Measurements from ENCODE around the gene MALRD1.

The MALRD1 gene

GRCh38 chr10:19626156-19626555, 577.6 kb downstream of the MALRD1 start:
- WGBS (ENCODE audit: insufficient coverage, insufficient read length) = no CpG with 5 or more reads among the region's 3 CpGs
- Histone ChIP-seq H3K9me3 (ENCODE audit: control insufficient read depth, insufficient read depth, low read length) (no peaks in the 10 kb centered on the region), H3K4me1 (ENCODE audit: control insufficient read depth, insufficient read depth, low read length) (0 out of 2 replicates have a peak, but pooled peaks cover 1% of the 10 kb centered on the region), H3K27me3 (ENCODE audit: control insufficient read depth, insufficient read depth, low read length) (no peaks in the 10 kb centered on the region), H3K36me3 (ENCODE audit: control insufficient read depth, insufficient read depth, low read length) (no peaks in the 10 kb centered on the region), H3K27ac (ENCODE audit: low read length) (no peak overlapping the region), H3K4me3 (ENCODE audit: low read length) (no peak overlapping the region)
- no peak for DNase-seq (ENCODE audit: low read depth, low spot score)

DNA sequence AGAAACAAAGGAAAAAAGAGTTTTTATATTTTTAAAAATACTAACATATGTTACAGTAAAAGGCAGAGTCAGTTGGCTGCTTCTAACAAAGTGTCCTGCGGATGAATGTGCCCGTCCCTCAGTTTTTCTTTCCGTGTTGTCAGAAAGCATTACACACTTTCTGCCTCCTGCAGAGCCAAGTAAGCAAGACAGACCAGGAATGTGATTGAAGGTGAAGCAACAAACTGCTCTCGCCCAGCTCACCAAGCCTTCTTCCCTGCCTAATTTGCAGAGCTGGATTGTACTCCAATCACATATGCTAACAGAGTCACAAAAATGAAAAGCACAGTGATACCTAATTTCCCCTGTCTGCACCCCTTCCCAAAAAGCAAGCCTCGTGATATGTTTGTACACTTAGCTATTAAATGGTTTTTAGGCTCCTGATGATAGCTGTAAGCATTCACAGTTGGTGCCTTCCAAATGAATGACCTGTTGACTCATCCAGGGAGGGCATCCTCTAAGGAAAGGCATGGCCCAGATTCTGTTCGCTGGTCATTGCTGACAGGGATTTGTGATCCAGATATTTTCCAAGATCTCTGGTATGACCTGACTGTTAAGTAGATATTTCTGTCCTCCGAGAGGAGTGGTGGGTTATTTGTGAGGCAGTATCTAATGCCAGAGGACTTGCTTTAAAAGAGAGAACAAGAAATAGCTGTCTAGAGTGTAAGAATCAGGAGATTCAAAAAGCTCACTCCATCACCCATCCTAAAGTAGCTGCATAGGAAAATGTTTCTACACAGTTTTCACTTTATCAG, 580.4 kb downstream of the MALRD1 start:
- no peak for DNase-seq (ENCODE audit: low read depth, low spot score)
- Histone ChIP-seq H3K4me1 (ENCODE audit: control insufficient read depth, insufficient read depth, low read length) (0 out of 2 replicates have a peak, but pooled peaks cover 1% of the 10 kb centered on the region), H3K27ac (ENCODE audit: low read length) (no peak overlapping the region), H3K9me3 (ENCODE audit: control insufficient read depth, insufficient read depth, low read length) (no peaks in the 10 kb centered on the region), H3K27me3 (ENCODE audit: control insufficient read depth, insufficient read depth, low read length) (no peaks in the 10 kb centered on the region), H3K36me3 (ENCODE audit: control insufficient read depth, insufficient read depth, low read length) (no peaks in the 10 kb centered on the region), H3K4me3 (ENCODE audit: low read length) (no peak overlapping the region)
- no CpG with 5 or more reads among the region's 7 CpGs for WGBS (ENCODE audit: insufficient coverage, insufficient read length)

DNA sequence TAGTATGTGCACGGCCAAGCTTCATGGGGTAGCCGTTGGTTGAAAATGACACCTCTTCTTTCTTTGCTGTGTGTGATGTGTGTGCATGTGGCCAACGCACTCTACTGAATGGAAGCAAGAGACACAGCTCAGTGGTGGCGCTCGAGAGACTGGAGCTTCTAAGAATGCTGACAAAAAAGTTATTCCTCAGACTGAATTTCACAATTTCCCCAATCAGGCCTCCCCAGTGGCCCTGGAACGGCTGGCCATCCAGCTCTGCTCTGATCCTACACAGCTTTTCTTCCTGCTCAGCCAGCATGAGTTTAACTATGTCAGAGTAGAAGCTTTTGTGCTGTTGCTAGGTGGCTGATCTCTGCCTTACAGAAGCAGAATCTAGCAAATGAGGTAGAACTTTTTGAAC, 581.0 kb downstream of the MALRD1 start:
- no peak for DNase-seq (ENCODE audit: low read depth, low spot score)
- Histone ChIP-seq H3K4me3 (ENCODE audit: low read length) (no peak overlapping the region), H3K4me1 (ENCODE audit: control insufficient read depth, insufficient read depth, low read length) (0 out of 2 replicates have a peak, but pooled peaks cover 1% of the 10 kb centered on the region), H3K27me3 (ENCODE audit: control insufficient read depth, insufficient read depth, low read length) (no peaks in the 10 kb centered on the region), H3K36me3 (ENCODE audit: control insufficient read depth, insufficient read depth, low read length) (no peaks in the 10 kb centered on the region), H3K27ac (ENCODE audit: low read length) (no peak overlapping the region), H3K9me3 (ENCODE audit: control insufficient read depth, insufficient read depth, low read length) (no peaks in the 10 kb centered on the region)
- WGBS (ENCODE audit: insufficient coverage, insufficient read length) = no CpG with 5 or more reads among the region's 6 CpGs

DNA sequence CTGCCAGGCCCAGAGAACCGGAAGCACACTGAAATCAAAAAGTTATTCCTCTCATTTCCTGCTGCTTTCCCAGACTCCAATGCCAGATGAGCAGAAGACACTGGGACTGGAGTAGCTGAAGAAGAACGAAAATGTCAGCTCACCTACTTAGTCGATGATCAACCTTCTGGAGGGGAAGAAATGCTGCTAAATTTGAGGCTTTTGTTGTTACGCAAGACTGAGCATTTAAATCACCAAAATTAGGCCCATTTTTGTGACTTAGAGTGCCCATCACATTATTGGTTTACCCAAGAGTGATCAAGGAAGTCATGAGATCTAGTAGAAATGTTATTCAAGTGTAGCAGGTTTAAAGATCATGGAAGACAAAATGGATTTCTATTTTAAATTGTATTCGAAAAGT, 585.6 kb downstream of the MALRD1 start:
- Histone ChIP-seq H3K9me3 (ENCODE audit: control insufficient read depth, insufficient read depth, low read length) (no peaks in the 10 kb centered on the region), H3K4me3 (ENCODE audit: low read length) (no peak overlapping the region), H3K36me3 (ENCODE audit: control insufficient read depth, insufficient read depth, low read length) (no peaks in the 10 kb centered on the region), H3K27me3 (ENCODE audit: control insufficient read depth, insufficient read depth, low read length) (no peaks in the 10 kb centered on the region), H3K4me1 (ENCODE audit: control insufficient read depth, insufficient read depth, low read length) (no peaks in the 10 kb centered on the region), H3K27ac (ENCODE audit: low read length) (no peak overlapping the region)
- DNase-seq (ENCODE audit: low read depth, low spot score) = no peak
- WGBS (ENCODE audit: insufficient coverage, insufficient read length) = no CpG with 5 or more reads among the region's 5 CpGs

GRCh38 chr10:19638182-19638895, 589.7 kb downstream of the MALRD1 start:
- H3K9me3 ChIP-seq (ENCODE audit: control insufficient read depth, insufficient read depth, low read length) = no peaks in the 10 kb centered on the region
- H3K36me3 ChIP-seq (ENCODE audit: control insufficient read depth, insufficient read depth, low read length) = no peaks in the 10 kb centered on the region
- no peak overlapping the region for H3K27ac ChIP-seq (ENCODE audit: low read length)
- no CpG with 5 or more reads among the region's 1 CpG for WGBS (ENCODE audit: insufficient coverage, insufficient read length)
- H3K4me3 ChIP-seq (ENCODE audit: low read length) = no peak overlapping the region
- H3K4me1 ChIP-seq (ENCODE audit: control insufficient read depth, insufficient read depth, low read length) = no peaks in the 10 kb centered on the region
- H3K27me3 ChIP-seq (ENCODE audit: control insufficient read depth, insufficient read depth, low read length) = no peaks in the 10 kb centered on the region
- DNase-seq (ENCODE audit: low read depth, low spot score) = no peak

DNA sequence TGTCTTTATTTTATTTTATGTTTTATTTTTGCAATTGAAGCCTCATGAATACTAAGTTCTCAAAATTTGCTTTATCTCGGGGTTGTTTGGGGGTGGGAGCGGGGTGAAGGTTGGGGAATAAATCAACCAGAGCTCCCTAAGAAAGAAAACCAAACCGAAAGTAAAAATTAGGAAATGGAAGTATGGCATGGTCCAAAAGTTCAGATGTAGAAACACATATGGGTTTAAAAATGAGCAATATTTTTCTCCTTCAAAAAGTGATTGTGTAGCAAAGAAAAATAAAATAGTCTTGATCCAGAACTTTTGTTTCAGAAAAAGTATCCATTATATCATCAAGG, 590.3 kb downstream of the MALRD1 start:
- Histone ChIP-seq H3K9me3 (ENCODE audit: control insufficient read depth, insufficient read depth, low read length) (no peaks in the 10 kb centered on the region), H3K4me3 (ENCODE audit: low read length) (no peak overlapping the region), H3K36me3 (ENCODE audit: control insufficient read depth, insufficient read depth, low read length) (no peaks in the 10 kb centered on the region), H3K27ac (ENCODE audit: low read length) (no peak overlapping the region), H3K27me3 (ENCODE audit: control insufficient read depth, insufficient read depth, low read length) (no peaks in the 10 kb centered on the region), H3K4me1 (ENCODE audit: control insufficient read depth, insufficient read depth, low read length) (no peaks in the 10 kb centered on the region)
- no CpG with 5 or more reads among the region's 3 CpGs for WGBS (ENCODE audit: insufficient coverage, insufficient read length)
- DNase-seq (ENCODE audit: low read depth, low spot score) = no peak

DNA sequence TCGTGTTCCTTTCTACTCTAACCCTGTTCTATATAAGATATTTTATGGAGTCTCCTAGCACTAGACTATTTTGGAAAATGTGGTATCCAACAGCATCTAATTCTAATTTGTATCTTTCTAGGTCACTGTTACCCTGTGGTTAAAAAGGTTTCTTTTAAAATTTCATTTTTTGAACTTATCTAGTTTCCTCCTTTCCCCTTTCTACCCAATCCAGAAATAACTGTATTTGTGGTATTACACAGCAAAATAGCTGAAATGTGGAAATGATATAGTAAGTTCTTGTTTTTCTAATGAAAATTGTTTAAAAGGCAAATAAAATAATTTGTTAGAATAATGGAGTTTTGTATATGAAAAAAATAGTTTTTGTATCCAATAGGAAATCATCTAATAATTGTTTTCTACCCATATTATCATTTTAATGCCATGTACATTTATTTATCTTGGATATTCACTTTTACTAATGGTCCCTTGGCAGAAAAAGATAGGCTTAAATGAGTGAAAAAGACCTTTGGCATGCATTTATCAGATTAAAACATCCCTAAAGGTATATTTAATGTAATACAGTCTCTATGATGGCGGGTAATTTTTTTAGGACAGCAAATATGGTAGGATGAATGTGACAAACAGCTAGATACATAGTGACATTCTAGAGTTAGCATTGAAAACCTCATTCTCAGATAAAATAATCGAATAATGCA, 592.1 kb downstream of the MALRD1 start:
- no peaks in the 10 kb centered on the region for H3K4me1 ChIP-seq (ENCODE audit: control insufficient read depth, insufficient read depth, low read length)
- no CpG with 5 or more reads among the region's 3 CpGs for WGBS (ENCODE audit: insufficient coverage, insufficient read length)
- H3K9me3 ChIP-seq (ENCODE audit: control insufficient read depth, insufficient read depth, low read length) = no peaks in the 10 kb centered on the region
- H3K27me3 ChIP-seq (ENCODE audit: control insufficient read depth, insufficient read depth, low read length) = no peaks in the 10 kb centered on the region
- H3K36me3 ChIP-seq (ENCODE audit: control insufficient read depth, insufficient read depth, low read length) = no peaks in the 10 kb centered on the region
- DNase-seq (ENCODE audit: low read depth, low spot score) = no peak
- H3K27ac ChIP-seq (ENCODE audit: low read length) = no peak overlapping the region
- H3K4me3 ChIP-seq (ENCODE audit: low read length) = no peak overlapping the region

DNA sequence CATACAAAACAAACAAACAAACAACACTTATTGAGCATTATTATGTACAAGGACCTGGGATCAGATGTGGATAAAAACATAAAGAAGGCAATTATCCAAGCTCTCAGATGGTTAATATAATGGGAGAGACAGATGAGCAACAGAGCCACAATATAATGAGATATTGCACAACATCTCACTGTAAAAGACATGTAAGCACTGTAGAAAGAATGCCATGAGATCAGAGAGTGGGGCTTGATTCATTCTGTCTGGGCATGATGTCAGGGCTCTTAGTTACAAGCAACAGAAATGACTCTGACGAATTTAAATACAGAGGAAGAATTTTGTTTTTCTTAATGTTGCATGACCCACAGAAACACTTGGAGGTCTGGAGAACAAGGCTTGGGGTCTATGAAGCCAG, 602.9 kb downstream of the MALRD1 start:
- no CpG with 5 or more reads among the region's 1 CpG for WGBS (ENCODE audit: insufficient coverage, insufficient read length)
- H3K9me3 ChIP-seq (ENCODE audit: control insufficient read depth, insufficient read depth, low read length) = no peaks in the 10 kb centered on the region
- no peak overlapping the region for H3K27ac ChIP-seq (ENCODE audit: low read length)
- no peak overlapping the region for H3K4me3 ChIP-seq (ENCODE audit: low read length)
- H3K27me3 ChIP-seq (ENCODE audit: control insufficient read depth, insufficient read depth, low read length) = no peaks in the 10 kb centered on the region
- DNase-seq (ENCODE audit: low read depth, low spot score) = no peak
- H3K36me3 ChIP-seq (ENCODE audit: control insufficient read depth, insufficient read depth, low read length) = no peaks in the 10 kb centered on the region
- no peaks in the 10 kb centered on the region for H3K4me1 ChIP-seq (ENCODE audit: control insufficient read depth, insufficient read depth, low read length)

DNA sequence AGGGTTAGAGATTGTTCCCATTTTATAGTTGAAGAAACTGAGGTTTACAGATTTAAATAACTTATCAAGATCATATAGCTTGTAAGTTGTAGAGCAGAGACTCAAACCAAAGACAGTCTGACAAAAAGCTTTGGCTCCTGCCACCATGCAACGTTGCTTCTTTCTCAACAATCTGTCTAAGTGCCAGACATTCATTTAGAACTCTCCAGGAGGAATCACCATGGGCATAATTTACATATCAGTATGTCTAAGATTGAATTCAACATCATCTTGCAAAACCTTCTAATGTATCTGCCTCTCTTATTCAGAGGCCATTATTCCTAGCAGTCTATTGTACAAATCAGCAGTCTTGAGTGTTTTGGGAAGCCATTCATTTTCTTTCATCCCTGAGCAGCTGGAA, 604.1 kb downstream of the MALRD1 start:
- no peak for DNase-seq (ENCODE audit: low read depth, low spot score)
- no peak overlapping the region for H3K4me3 ChIP-seq (ENCODE audit: low read length)
- H3K36me3 ChIP-seq (ENCODE audit: control insufficient read depth, insufficient read depth, low read length) = no peaks in the 10 kb centered on the region
- H3K9me3 ChIP-seq (ENCODE audit: control insufficient read depth, insufficient read depth, low read length) = no peaks in the 10 kb centered on the region
- H3K27ac ChIP-seq (ENCODE audit: low read length) = no peak overlapping the region
- H3K4me1 ChIP-seq (ENCODE audit: control insufficient read depth, insufficient read depth, low read length) = no peaks in the 10 kb centered on the region
- no CpG with 5 or more reads among the region's 1 CpG for WGBS (ENCODE audit: insufficient coverage, insufficient read length)
- no peaks in the 10 kb centered on the region for H3K27me3 ChIP-seq (ENCODE audit: control insufficient read depth, insufficient read depth, low read length)

GRCh38 chr10:19653931-19654330, 605.3 kb downstream of the MALRD1 start:
- H3K4me3 ChIP-seq (ENCODE audit: low read length) = no peak overlapping the region
- no CpG with 5 or more reads among the region's 2 CpGs for WGBS (ENCODE audit: insufficient coverage, insufficient read length)
- H3K9me3 ChIP-seq (ENCODE audit: control insufficient read depth, insufficient read depth, low read length) = no peaks in the 10 kb centered on the region
- H3K36me3 ChIP-seq (ENCODE audit: control insufficient read depth, insufficient read depth, low read length) = no peaks in the 10 kb centered on the region
- H3K27me3 ChIP-seq (ENCODE audit: control insufficient read depth, insufficient read depth, low read length) = no peaks in the 10 kb centered on the region
- no peak for DNase-seq (ENCODE audit: low read depth, low spot score)
- no peak overlapping the region for H3K27ac ChIP-seq (ENCODE audit: low read length)
- no peaks in the 10 kb centered on the region for H3K4me1 ChIP-seq (ENCODE audit: control insufficient read depth, insufficient read depth, low read length)

All from iPS DF 6.9 (cell line).